Lung microvascular endothelial cell (primary cell): Measurements from ENCODE around the gene NPC2. TPM values are rescaled to one million over a fixed set of nuclear protein-coding genes. Genes with fewer than 3 reads are reported as not detected.

Experiments
- total RNA-seq: library from RNA; depleted of rRNA; stranded (reverse); fragments of >200 nt; gene quantifications from 2 replicates; pipeline ENCODE4 v1.2.1, GENCODE V29; 2014

The NPC2 gene
- total RNA-seq, 1 donor from 2014 or later: 244 TPM

Other genes starting within 250 kb of the NPC2 start
- gene ABCD4, start 190.4 kb downstream of the NPC2 start, total RNA-seq: 32.5 and 51.2 TPM in 2 replicates
- gene VRTN, start 144.8 kb downstream of the NPC2 start, total RNA-seq: not detected in 2 replicates
- not detected in 2 replicates for gene SYNDIG1L, start 67.1 kb downstream of the NPC2 start, total RNA-seq
- gene ISCA2, start 460 bp upstream of the NPC2 start, total RNA-seq: 8.5 and 9.2 TPM in 2 replicates
- gene LTBP2, start 118.9 kb upstream of the NPC2 start, total RNA-seq: 6.2 and 44.9 TPM in 2 replicates
- 26.8 and 27.4 TPM in 2 replicates for gene AREL1, start 219.8 kb upstream of the NPC2 start, total RNA-seq
- gene FCF1, start 219.8 kb upstream of the NPC2 start, total RNA-seq: 10.9 and 12.9 TPM in 2 replicates